Measurements from ENCODE around the gene RAB11FIP3.

The RAB11FIP3 gene

DNA sequence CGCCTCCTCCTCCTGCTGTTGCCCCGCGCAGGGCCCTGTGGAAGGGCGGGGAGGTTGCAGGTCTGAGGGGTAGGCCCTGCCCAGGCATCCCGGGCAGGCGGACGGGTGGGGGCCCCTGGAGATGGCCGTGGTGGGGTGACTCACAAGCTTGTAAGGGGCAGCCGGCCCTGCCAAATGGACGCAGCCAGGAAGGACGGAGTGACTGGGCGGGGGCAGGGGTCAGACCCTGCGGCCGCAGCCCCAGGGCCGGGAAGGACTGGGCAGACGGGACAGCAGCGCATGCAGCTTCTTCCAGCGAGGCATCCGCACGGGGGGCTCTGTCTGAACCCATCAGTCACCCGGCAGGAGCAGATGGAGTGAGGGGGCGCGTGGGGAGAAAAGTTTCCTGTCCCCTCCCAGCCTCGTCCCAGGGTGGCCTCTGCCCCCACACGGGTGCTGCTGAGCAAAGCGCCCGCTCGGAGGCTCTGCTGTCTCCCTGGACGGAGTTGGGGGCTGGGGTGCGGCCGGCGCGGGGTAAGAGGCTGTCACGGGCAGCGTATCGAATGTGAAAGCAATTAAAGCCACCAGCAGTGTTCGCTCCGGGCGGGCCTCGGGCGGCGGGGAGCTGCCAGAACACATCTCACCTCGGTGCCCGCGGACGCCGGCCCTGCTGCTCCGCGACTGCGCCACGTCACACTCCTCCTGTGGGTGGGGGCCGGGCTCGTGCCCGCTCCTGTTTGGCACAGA, 129.4 kb downstream of the RAB11FIP3 start:
- peak; percentile 66 for DNase-seq (ENCODE audit: low read depth)

DNA sequence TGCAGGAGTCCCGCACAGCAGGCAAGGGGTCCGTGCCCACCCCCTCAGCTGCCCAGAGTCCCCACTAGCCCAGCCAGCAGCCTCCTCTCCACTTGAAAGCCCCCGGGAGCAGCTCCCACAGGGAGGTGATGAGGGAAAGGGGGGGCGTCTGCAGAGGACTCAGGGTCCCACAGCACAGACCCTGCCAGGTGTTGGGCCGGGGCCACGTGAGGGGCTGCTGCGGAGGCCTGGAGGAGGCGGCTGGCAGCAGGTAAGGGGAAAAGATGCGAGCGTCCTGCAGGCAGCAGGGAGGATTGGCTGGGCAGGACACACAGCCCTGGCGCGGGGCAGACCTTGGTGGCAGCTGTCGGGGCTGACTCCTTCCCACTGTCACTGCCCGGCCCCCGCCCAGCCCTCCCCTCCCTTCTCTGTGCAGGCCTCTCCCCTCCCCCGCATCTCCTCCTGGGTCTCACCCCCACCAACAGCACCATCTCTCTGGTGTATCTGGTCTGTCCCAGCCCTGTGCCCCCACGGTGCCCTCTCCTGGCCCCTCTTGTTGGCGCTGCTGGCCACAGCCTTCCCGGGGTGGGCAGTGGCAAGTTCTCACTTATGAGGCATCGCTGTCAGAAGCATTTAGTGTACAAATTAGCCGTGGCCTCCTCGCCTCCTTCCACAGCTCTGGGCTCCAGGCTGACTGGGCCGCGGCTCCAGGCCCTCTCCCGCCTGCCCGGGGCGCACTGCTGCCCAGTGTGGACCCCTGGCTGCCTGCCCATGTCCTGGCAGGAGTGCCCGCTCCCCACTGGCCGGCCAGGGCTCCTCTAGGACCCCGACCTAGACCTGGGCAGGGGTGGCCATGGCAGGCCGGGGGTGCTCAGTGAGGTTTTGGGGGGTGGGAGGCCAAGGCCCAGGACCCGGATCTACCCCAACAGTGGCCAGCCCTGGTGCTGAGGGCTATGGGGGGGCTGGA, 130.4 kb downstream of the RAB11FIP3 start:
- no peak for DNase-seq (ENCODE audit: low read depth)

DNA sequence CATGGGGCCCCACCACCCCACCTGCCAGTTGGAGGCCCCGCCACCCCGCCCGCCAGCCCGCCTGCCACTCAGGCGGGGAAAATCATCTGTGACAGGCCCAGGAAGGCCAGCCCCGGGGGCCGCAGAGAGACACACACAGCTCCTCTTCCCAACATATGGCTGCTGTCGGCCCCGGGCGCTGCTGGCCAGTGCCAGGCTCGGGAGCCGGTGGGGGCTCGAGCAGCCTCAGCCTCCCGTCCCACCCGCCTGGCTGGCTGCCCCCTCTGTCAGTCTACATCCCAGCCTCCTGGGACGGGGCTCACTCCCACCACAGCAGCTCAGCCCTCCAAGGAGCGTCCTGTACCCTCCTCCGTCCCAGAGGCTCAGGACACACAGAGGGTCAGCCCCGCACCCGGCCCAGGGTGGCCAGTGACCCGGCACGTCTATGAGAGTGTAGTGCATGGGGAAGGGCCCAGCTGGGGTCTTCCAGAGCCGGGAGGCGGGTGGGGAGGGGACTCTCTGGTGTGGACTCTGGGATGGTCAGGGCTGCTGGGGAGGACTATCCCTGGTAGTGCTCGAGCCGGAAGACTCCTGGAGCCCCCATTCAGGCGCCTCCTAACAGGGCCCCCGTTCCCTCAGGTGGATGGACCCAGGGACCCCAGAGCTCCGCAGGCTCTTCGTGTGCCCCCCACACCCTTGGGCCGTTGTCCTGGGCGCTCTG, 131.2 kb downstream of the RAB11FIP3 start:
- no peak for DNase-seq (ENCODE audit: low read depth)

DNA sequence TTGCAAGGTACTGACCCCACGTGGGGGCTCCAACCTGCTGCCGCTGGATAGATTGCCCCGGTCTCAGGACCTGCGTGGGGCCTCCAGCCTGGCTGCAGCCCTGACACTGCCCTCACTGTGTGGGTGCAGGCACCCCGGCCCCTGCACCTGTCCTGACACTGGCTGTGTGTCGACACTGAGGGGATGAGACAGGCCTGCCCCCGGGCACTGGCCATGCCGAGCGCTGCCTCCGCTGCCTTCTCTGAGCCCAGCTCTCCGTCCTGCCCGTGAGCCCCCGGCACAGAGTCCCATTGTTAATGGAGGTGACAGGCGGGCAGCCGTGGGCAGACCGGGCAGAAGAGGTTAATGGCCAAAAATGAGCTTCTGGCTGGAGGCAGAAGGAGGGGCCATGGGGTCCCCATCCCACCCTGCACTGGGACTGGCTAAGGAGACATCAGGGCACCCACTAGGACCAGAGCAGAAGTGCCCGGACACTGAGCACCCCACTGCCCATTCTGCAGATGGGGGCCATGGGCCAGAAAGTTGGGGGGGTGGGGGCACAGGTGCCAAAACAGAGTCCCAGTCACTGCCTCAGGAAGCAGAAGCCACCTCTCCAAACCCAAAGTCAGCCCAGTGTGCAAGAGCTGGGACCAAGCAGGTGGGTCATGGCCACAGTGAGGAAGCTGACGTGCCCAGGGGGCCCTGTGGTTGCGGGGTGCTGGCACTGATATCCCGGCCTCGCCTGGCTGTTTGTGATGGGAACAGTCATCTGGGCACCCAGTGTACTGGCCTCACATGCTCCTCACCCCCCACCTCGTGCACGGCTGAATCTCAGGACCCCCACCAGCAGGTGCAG, 132.2 kb downstream of the RAB11FIP3 start:
- DNase-seq (ENCODE audit: low read depth), result no peak

DNA sequence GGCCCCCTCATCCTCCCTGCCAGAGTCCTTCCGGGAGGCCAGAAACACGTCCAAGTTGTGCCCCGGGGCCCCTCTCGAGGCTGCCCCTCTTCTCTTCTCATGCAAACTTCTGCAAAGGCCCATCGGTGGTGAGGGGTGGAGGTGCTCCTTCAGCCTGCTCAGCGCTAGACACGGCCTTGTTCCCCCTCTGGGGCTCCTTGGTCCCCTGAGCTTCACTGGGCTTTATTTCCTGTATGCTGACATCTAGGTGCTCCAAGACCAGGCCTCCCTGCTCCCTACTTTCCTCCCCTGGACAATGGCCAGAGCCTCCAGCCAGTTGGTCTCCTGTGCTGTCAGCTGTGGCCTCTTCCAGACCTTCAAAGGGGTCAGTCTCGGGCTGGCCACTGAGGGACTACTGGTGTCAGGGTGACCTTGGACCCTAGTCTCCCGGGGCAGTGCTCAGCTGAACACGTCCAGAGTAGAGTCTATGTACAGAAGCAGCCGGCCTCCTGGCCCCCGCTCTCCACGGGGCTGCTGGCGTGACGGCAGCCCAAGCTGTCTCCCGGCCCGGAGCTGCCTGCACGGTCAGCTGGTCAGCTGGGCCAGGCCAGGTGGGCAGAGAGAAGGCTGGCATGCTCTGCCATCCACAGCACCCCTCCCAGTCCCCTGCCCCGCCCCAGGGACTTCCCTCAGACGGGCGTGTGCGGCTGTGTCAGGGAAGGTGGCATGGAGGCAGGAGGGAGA, 133.0 kb downstream of the RAB11FIP3 start:
- no peak for DNase-seq (ENCODE audit: low read depth)

DNA sequence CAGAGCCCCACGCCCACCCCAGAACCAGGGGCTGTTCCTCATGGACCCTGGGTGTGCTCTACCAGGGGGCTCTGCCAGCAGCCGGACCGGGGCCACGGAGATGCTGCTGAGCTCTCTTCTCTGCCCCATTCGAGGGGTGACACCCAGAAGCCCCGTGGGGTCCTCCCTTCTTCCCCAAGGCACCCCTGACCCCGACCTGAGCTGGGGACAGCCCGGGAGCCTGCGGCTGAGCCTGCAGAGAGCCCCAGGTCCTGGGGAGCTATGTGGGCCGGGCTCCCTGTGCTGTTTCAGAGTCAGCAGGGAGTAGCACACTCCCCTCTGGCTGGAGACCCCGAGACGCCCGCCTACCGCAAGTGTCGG, 133.6 kb downstream of the RAB11FIP3 start:
- DNase-seq (ENCODE audit: low read depth), result no peak

DNA sequence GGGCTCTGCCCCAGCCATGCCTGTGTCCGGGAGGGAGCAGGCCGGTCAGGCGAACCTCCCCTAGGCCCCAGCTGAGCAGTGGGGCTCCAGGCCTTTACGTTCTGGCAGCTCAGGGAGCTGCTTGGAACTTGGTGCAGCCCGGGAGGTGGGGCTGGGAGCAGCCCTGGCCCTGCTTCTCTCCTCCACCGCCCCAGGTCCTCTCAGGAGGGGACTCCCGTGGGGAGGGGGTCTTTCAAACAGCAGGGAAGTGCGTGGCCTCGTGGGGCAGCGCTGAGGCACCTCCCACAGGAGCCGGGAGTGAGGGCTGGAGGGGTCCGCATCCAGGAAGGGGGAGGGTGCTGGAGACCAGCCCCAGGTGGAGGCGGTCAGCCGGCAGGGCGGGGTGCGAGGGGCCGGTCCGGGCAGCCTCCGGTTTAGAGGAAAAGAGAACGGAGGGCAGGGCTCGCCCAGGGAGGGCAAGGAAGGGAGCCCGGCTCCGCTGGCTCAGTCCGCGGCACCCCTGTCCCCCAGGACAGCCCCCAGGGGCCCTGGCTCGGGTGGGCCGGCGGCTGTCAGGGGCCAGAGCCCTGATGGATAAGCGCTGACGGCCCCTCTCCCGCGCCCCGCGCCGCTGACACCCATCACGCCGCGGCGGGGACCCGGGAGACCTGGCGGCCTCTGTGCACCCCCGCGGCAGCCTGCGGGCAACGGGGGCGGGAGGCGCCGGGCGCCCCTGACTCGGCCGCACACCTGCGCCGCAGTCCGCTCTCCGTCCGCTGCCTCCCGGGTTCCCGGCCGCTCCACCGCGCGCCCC, 134.2 kb downstream of the RAB11FIP3 start:
- no peak for DNase-seq (ENCODE audit: low read depth)

DNA sequence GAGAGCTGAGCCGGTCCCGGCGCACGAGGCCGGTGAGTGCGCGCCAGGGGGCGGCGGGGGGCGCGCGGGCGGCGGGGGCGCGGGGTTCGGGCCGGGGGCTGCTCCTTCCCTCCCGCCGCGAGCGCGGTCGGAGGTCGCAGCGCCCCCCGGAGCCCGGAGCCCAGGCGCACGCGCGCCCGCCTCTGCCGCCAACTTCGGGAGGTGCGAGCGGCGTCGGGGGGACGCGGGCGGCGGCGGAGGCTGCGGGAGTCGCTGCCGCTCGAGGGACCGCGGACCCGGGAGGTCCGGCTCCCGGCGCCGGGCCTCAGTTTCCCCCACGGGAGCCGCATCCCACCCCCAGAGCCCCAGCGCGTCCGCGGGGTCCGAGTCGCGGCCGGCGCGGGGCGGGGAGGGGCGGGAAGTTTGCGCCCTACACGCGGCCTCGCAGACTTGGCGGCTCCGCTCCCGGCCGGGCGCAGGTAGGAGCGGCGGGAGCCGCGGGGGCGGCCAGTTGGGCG, 134.8 kb downstream of the RAB11FIP3 start, which contains the start of gene PRR35:
Gene PRR35 (plus strand): TSS at position 191 of the 497 bp plus-strand sequence. CDS start 2,901 bp downstream, outside the sequence.
- no peak for DNase-seq (ENCODE audit: low read depth)

DNA sequence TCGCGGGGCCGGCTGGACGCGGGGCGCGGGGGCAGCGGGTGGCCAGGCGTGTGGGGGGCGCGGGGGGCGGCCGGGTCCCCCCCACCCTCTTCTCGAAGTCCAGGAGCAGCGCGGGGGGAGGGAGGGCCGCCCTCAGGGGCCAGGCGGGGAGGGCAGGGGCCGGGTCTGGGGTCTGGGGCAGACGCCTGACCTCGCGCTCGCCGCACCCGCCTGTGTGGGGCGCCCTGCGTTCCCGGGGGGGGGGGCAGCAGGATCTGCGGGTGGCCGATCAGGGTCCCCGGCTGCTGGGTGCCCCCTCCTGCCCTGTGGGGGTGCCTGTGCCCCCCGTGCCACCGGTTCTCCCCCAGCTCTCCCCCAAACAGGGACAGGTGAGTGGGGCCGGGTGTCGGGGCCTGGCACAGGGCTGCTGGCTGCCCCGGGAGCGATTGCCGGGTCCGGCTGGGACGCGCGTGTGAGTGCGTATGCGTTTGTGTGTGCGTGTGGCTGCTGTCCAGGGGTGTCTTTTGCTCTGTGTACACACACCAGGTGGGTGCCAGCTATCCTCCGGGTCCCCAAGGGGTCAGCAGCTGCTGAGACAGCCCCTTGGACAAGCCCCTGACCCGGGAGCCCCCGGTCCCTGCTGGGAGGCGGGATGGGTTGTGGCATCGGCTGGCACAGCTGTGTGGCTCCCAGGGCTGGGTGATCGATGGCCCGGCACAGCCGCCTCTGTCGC, 135.4 kb downstream of the RAB11FIP3 start:
- DNase-seq (ENCODE audit: low read depth), result no peak

DNA sequence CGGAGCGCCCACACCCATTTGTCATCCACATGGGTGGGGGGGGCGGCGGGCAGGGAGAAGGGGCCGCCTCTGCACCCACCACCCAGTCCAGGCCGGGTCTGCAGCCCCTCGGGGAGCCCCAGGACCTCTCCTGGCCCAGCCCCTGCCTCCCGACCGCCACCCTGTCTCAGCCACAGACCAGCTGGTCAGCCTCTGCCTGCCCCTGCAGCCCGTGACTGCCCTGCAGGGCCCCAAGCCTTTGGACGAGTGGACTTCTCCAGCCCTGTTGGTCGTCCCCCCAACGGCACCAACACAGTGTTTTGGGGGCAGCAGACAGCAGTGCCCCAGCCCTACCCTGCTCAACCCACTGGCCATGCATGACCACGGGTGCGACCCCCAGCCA, 136.0 kb downstream of the RAB11FIP3 start:
- DNase-seq (ENCODE audit: low read depth), result no peak

DNA sequence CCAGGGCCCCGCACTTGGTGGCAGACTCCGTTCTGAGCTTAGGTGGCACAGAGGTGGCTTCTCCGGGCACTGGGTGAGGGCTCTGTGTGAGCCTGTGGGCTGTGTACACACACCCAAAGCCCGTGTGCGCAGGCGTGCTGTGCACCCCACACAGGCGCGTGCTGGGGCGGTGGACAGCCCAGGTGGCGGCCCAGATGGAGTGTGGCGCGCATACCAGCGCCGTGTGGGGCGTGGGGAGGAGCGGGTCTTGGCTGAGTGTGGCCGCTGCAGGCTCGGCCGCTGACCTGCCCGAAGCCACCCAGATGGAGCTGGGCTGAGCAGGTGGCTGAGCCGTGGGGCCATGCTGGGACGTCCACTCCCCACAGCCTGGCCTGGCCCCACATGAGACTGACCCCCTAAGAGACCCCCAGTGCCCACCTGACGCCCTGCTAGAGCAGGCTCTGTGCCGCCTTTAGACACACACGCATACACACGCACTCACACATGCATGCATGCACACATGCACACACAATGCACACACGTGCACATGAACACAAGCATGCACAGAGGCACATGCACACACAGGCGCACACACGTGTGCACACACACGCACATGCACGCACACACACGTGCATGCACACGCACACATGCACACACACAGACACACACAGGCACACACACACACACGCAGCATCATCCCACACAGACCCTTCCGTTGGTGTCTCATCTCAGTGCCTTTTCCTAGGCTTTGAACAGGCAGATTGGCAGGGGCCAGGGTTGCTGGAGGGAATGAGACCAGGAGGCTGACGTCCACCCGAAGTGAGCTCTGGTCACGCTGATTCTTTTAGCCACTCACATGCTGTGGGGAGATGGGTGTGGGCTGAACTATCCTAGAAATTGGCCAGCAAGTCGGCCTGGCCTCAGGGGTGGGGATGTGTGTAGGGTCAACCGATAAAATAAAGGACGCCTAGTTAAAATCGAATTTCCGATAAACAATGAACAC, 136.8 kb downstream of the RAB11FIP3 start:
- DNase-seq (ENCODE audit: low read depth), result no peak

DNA sequence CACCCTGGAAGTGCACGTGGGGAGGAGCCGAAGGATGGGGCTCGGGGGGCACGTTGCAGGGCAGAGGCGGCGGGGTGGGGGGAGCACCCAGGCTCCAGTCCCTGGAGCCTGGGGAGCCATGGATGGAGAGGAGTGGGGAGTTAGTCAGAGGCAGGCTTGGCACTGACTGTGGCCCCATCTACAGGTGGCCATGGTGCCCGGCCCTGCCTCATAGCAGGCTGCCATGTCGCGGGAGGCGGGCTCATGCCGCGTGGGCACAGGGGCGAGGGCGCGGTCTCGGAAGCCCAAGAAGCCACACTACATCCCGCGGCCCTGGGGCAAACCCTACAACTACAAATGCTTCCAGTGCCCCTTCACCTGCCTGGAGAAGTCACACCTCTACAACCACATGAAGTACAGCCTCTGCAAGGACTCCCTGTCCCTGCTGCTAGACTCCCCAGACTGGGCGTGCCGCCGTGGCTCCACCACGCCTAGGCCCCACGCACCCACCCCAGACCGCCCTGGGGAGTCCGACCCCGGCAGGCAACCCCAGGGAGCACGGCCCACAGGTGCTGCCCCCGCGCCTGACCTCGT, 137.7 kb downstream of the RAB11FIP3 start:
- no peak for DNase-seq (ENCODE audit: low read depth)

DNA sequence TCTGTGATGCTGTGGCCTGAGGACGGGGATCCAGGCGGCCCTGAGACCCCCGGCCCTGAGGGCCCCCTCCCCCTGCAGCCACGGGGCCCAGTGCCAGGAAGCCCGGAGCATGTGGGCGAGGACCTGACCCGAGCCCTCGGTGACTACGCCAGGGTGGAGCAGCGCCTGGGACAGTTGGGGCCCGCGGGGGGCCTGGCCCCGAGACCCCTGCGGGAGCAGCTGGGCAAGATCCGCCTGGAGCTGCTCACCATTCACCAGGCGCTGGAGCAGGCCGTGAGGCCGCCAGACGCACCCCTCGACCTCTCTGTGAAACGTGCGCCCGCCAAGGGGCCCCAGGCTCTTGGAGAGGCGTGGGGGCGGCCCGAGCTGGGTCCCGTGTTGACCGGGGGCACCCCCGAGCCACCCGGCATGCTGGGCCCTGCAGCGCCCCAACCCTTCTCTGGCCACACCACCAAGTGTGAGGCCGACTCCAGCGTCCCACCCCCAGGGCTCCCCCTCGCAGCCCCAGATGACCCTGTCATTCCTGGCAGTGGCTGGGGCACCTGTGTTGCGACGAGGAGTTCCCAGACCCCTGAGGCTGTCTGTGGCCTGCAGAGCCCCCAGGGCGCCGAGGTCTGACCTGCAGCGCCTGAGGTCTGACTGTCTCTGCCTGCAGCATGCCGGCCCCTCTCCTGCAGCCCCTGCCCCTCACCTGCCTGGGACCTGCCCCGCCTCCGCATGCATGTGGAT, 139.4 kb downstream of the RAB11FIP3 start:
- no peak for DNase-seq (ENCODE audit: low read depth)

DNA sequence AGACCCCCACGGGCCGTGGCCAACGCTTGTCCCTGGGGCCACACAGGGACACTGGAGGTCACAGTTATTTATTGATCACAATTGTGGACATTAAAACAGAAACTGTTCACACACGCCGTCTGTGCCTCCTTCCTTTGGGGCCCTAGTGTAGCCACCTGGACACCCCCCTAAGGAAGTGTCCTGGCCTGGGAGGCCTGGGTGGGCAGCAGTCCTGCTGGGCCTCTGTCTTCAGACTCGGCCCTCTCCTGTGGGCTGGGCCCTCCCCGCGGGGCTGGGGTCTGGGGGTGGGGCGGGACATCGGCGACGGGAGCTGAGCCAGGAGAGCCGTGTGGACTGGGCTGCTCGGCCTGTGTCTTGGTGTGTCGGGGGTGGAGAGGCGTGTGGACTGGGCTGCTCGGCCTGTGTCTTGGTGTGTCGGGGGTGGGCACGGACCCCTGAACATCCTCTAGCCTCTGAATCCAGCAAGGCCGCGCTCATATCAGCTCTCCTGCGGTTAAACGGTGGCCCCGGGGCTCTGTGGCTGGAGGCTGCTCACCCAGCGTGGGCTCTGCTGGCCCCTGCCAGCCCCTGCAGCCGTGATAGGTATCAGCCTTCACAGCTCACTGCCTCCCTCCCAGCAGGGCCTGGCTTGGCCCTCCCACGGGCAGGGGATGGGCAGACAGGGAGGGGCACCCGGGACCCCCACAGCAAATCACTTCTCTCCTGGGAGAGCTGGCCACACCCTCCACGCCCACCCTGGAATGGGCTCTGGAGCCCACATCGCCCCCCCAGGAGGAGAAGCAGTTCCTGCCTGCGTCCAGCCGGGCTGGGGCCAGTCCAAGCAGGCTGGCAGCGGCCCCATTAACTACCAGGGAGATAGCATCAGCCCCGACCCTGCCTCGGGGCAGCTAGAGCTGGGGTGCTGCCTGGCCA, 140.2 kb downstream of the RAB11FIP3 start:
- no peak for DNase-seq (ENCODE audit: low read depth)

DNA sequence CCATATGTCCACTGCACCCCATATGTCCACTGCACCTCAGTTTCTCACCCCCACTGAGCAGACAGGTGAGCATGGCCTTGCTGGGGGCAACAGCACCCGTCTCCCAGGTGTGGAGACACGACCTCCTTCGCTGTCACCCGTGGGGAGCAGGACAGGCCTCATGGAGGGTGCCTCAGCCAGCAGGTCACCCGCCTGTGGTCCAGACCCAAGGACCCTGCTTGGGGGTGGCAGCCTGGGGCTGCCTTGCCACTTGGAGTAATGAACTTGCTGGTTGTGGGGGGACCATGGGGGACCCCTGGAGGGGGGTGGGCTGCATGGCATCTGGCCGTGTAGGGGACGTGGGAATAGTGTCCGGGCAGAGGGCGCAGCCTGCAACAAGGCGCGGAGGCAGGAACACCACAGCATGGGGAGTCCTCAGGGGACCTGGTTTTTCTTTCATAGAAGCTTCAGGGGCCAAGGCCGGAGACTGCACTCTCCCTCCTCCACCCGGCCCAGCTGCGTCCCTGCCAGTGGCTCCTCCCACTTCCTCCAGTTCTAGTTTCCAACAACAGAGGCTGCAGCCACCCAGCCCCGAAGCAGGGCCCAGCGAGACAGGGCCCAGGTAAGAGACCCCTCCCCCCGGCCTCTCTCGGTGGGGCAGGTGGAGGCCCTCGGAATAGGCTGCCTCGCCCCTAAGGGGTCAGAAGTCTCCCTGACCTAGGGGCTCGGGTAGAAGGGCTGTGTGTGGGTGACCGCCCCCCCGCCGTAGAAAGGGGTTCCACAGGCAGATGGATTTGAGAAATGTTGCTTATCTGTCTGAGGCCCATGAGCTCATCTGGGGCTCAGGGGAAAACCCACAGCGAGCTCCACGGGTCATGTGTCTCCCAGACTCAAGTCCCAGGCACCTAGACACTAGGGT, 141.3 kb downstream of the RAB11FIP3 start, which contains the start of gene NHLRC4:
Gene NHLRC4 (plus strand): TSS at position 531 of the 898 bp plus-strand sequence. CDS start 1,043 bp downstream, outside the sequence.
- no peak for DNase-seq (ENCODE audit: low read depth)
